Erythroblast (primary cell): ENCODE results near the gene NHLRC4.

Experiments
- DNase-seq, 2 experiments: peaks; one replicate each; lab custom pipeline; 2025; lab: John Stamatoyannopoulos, UW
- GATA1 ChIP-seq: IDR thresholded peaks from 2 replicates; pipeline ENCODE4 v1.6.1; 2011; ENCODE audit warnings: low read depth, mild to moderate bottlenecking, control low read depth, low read length, moderate library complexity
- POLR2A ChIP-seq: IDR thresholded peaks from 2 replicates; pipeline ENCODE4 v1.6.1; 2011; ENCODE audit warnings: mild to moderate bottlenecking, low read length

Gene NHLRC4

DNA sequence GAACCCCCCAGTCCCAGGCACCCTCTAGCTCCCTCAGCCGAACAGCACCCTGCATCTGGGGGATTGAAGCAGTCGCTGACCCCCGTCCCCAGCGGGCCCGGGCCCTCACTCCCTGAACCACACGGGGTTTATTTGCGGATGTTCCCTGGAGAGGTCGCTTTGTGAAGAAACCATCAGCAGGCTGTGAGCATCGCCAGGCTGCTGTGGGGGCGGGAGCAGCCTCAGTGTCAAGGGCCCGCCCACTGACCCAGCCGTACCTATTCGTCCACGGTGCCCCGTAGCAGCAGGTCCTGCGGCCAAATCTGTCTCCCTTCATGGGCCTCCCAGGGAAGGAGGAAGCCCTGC, 16.6 kb downstream of the NHLRC4 start:
- no peak for DNase-seq
- no peak for TF ChIP-seq GATA1
- no peak for TF ChIP-seq POLR2A

DNA sequence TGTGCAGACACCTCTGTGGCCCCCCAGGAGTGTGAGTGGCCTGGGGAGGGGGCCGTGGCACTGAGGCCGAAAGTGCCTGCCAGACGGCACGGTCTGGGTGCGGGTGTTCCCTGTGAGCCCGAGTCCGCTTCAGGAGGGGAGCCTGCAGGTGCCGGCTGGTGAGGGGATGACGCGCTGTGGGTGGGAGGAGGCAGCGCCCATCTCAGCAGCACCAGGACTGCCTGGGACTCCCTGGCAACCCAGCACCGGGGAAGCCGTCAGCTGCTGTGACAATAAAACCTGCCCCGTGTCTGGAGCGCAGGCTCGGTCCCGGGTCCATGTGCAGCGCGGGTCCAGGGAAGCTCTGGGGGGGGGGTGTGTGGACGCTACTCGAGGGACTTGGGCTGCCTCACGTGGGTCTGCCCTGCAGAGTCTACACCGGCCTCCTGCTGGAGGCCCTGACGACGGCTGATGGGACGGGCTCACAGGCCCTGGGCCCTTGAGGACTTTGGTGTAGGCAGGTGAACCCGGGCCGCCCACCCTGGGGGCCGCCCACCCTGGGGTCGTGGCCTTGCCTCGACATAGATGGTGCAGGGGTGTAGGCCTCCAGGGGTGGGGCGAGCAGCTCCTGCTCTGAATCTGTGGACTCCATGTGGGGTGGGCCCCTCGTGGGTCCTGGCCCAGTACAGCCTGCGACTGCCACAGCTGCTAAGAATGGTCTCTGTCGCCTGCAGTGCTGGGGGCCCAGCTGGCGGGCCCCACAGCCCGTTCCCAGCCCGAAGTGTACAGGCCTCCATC, 17.2 kb downstream of the NHLRC4 start:
- DNase-seq, result peak in 1 of 2 experiments; percentile 40

DNA sequence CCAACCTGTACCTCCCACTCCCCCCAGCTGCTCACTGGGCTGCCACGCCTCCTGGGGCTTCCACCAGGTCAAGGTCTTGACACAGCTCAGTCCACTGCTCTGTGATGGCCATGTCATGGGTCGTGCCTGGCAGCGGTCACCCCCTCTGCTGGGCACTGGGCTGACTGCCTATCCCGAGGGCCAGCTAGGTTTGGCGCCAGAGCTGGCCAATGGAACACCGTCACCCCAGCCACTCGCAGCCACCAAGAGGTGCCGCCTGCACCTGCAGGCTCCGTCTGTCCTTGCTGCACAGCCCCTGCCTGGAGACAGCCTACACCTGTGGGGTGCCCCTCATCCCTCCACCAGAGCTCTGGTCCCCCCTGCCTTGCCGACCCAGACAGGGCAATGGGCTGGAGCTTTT, 18.5 kb downstream of the NHLRC4 start:
- TF ChIP-seq GATA1 (no peak), POLR2A (peak; percentile 49)
- DNase-seq, result no peak

More for the DNA sequence above, 17.2 kb downstream of the NHLRC4 start:
- peak; percentile 54 for TF ChIP-seq POLR2A
- TF ChIP-seq GATA1, result no peak

DNA sequence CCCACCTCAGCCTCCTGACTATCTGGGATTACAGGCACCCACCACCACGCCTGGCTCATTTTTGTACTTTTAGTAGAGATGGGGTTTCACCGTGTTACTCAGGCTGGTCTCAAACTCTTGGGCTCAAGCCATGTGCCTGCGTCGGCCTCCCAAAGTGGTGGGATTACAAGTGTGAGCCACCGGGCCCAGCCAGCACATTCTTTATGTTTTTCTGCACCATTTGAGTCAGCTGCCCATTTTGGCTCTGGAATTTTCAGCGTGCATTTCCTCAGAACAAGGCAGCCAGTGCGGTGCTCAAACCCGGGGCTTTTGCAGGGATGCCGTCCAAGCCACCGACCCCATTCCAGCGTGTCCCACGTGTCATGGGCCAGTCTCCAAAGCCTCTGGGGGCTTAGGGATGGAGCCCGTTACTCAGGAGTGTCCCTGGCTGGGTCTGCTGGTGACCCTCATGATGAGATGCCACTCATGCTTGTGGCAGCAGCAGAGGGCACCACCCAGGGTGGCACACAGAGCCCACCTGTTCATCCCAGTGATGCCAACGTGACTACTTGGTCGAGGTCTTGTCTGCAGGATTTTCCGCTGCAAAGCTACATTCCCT, 19.3 kb downstream of the NHLRC4 start:
- no peak for DNase-seq
- TF ChIP-seq GATA1, result no peak
- no peak for TF ChIP-seq POLR2A

DNA sequence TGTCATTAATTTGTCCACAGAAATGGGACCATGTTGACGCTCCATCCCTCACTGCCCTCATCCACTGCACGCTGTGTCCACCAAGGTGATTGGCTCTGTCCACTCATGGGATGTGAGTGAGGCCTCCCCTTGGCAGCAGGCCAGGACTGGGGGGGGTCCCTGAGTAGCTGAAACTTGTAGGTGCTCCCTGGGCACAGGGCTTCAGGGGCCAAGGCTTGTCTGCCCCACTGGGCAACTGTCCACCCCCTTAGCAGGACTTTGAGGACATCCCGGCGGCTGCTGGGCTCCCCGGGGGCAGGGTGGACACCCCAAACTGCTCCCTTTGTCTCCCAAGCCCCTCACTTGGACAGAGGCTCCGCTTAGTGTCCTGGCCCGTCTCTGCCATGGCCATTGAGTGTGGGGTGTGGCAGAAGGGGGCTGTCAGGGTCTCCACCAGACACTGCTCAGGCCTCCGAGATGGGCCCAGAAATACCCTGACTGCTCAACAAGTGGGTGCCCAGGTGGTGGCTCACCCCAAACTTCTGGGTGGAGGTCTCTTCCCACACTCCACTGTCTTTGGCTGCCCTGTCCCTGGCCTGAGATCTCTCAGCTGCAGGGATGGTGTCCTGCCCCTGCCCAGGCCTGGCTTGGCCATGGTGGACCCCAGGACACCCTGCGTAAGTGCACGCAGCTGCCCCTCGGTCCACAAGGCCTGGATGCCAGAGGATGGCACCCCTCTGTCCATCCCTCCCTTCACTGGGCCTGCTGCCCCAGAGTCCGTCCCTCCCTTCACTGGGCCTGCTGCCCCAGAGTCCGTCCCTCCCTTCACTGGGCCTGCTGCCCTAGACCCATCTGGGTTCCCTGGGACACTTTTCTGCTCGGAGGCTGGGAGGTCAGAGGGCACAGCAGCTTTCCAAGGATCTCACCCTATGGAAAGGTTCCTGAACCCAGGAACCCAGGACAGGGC, 20.1 kb downstream of the NHLRC4 start:
- peak in 1 of 2 experiments; percentile 38 for DNase-seq
- TF ChIP-seq GATA1, result no peak
- peak; percentile 82 for TF ChIP-seq POLR2A

DNA sequence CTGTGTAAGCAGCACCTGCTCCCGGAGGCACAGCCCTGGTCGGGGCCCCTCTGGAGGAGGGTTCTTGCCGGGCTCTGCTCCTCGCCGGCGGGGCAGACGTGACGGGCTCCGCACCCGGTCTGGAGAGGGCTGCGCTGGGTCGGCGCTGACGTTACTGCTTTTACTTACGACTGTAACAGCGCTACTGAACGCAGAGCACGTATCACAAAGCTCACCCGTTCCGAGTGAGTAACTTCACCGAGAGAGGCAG, 21.8 kb downstream of the NHLRC4 start:
- TF ChIP-seq GATA1, result no peak
- TF ChIP-seq POLR2A, result no peak
- DNase-seq, result peak; percentile 83 to 87

DNA sequence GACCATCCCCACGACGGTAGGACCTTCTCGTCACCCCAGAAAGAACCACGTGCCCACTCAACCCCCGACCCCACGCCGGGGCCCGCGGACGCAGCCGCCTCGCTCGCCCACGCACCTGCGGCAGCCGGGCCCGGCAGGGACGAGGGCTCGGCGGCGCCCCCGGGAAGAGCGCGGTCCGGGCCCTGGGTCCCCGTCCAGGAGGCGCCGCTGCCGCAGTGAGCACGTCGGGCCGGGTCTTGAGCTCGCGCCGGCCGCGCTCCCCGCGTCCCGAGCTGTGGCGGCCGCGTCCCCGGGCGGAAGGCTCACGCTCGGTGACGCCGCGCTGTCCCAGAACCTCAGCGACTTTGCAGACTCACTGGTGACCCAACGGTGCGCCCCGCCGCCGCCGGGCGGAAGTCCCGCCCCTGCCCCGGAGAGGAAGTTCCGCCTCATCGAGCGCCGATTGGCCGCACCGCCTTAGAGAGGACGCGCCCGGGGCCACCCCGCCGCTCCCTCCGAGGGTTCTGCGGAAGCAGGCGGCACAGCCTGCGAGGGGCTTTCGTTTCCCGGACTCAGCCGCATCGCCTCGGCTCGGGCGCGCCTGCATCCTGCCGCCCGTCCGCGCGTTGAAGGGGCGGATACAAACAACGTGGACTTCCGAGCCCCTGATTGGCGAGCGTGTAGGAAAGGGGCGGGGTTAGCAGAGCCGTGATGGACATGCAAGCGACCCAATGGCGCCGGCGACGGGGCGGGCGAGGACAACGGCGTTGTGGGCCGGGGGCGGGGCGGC, 22.3 kb downstream of the NHLRC4 start:
- TF ChIP-seq GATA1, result no peak
- peak; percentile 91 for TF ChIP-seq POLR2A
- peak; percentile 98 to 99 for DNase-seq

DNA sequence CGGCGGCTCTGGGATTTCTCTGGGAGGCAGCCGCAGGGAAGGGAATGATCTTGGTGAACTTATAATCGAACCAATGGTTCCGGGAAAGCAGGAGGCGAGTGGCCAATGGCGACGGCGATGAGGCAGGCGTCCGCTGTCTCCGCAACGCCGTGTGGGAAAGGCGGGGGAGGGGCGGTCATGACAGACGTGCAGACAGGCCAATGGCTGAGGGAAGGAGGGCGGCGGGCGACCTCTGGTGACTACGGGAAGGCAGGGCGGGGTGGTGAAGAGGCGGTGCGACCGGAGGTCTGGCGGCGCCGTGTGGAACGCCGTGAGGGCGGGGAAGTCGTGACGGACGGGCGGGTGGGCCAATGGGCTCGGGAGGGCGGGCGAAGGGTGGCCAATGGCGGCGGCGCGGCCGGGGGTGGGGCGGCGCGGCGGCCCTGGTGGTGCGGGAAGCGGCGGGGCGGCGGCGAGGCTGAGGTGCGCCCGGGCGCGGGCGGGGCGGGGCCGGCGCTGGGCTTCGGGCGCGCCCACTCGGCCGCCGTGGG, 22.9 kb downstream of the NHLRC4 start, which contains the start of gene RAB40C:
Gene RAB40C, plus strand, starts transcription at position 409 of the 530 bp plus-strand sequence. CDS start 226 bp downstream, outside the sequence.
- TF ChIP-seq GATA1 (no peak), POLR2A (no peak)
- DNase-seq, result peak; percentile 99 to 100

DNA sequence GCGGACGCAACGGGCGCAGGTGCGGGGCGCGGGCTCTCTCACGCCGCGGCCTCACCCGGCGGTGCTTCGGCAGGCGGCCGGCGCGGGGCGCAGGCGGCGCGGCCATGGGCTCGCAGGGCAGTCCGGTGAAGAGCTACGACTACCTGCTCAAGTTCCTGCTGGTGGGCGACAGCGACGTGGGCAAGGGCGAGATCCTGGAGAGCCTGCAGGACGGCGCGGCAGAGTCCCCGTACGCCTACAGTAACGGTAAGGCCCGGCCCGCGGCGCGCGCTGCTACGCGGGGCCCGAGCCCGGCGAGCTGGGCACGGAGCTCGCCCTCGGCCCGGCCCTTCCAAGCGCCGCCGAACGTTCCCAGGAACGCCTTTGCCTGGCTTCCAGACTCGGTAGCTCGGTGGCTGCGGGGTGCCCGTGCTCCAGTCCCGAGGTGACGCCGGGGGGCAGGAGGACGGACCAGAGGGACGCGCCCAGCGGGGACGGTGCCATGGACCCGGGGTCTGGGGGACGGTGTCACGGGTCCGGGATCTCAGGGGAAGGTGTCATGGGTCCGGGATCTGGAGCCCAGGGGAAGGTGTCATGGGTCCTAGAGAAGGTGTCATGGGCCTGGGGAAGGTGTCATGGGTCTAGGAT, 23.5 kb downstream of the NHLRC4 start:
- DNase-seq, result no peak
- TF ChIP-seq GATA1, result no peak
- TF ChIP-seq POLR2A, result no peak

DNA sequence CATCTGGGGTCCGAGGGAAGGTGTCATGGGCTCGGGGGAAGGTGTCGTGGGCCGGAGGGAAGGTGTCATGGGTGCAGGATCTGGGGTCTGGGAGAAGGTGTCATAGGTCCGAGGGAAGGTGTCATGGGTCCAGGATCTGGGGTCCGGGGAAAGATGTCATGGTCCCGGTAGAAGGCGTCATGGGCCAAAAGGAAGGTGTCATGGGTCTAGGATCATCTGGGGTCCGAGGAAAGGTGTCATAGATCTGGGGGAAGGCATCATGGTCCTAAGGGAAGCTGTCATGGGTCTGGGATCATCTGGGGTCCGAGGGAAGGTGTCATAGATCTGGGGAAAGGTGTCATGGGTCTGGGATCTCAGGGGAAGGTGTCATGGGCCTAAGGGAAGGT, 24.0 kb downstream of the NHLRC4 start:
- TF ChIP-seq POLR2A (no peak), GATA1 (no peak)
- no peak for DNase-seq

DNA sequence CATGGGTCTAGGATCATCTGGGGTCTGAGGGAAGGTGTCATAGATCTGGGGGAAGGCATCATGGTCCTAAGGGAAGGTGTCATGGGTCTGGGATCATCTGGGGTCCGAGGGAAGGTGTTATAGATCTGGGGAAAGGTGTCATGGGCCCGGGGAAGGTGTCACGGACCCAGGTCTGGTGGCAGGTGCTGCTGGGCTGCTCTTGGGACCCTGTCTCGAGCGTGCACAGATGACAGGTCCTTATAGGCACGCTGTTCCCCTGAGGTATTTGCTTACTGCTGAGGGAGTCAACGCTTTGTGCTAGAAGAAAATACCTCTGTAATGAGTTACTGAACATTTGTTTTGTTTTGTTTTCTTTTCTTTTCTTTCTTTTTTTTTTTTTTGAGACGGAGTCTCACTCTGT, 24.4 kb downstream of the NHLRC4 start:
- no peak for TF ChIP-seq POLR2A
- no peak for TF ChIP-seq GATA1
- no peak for DNase-seq

DNA sequence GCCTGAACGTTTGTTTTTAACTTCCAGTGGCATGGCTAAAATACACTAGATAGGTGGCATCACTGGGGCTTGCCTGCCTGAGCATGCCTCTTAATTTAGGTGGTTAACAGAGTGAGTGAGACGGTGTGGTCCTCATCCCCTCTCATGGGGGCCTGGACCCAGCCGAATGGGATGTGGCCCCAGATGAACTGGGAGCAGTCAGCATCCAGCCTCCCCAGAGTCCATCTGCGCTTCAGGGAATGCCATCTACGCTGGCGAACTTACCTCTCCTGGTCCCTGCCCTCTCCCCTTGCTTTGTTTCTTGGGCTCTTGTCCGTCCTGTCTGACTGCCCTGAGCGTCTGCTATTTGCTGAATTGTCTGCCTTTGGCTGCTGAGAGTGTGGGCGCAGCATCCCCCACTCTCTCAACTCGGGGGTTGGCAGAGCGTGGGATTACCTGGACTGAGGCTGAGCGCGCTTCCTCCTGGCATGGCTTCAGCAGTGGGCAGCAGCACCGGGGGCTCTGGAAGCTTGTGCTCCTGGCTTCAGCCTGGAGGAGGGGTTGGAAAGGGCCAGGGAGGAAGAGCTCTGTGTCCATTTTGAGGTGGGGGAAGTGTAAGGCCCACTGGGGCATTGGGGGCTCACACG, 25.2 kb downstream of the NHLRC4 start:
- DNase-seq, result no peak
- no peak for TF ChIP-seq GATA1
- no peak for TF ChIP-seq POLR2A
